Skeletal muscle tissue (tissue), 4 donors: Measurements from ENCODE around the gene VAV2. TPM values are rescaled to one million over a fixed set of nuclear protein-coding genes. Genes with fewer than 3 reads are reported as not detected.

Source experiments
- H3K27ac ChIP-seq: one replicate; pipeline ENCODE4 v1.7.0; 2013; ENCODE audit warnings: mild to moderate bottlenecking, low read depth, low read length, inconsistent platforms
- H3K27me3 ChIP-seq, 3 donors: one replicate each; pipeline ENCODE4 v1.7.0; 2013; ENCODE audit warnings: low read length in 3 of 3; ENCODE audit not compliant: control insufficient read depth in 3 of 3, insufficient read depth in 3 of 3
- H3K36me3 ChIP-seq, 3 donors: one replicate each; pipeline ENCODE4 v1.7.0; 2013; ENCODE audit warnings: low read length in 3 of 3; ENCODE audit not compliant: control insufficient read depth in 3 of 3, insufficient read depth in 3 of 3
- H3K4me1 ChIP-seq, 3 donors: one replicate each; pipeline ENCODE4 v1.7.0; 2013; ENCODE audit warnings: low read length in 3 of 3, mild to moderate bottlenecking in 3 of 3; ENCODE audit not compliant: control insufficient read depth in 3 of 3, insufficient read depth in 3 of 3
- H3K4me3 ChIP-seq, 3 donors: one replicate each; pipeline ENCODE4 v1.7.0; 2013; ENCODE audit warnings: low read length in 3 of 3
- H3K9ac ChIP-seq, 3 donors: one replicate each; pipeline ENCODE4 v1.7.0; 2013; ENCODE audit warnings: low read length in 3 of 3, mild to moderate bottlenecking in 3 of 3, moderate library complexity in 2 of 3, low read depth in 1 of 3
- H3K9me3 ChIP-seq, 3 donors: one replicate each; pipeline ENCODE4 v1.7.0; 2013; ENCODE audit warnings: low read length in 3 of 3; ENCODE audit not compliant: control insufficient read depth in 3 of 3
- total RNA-seq: library from RNA; depleted of rRNA; stranded (reverse); fragments of >200 nt; gene quantifications from one replicate; pipeline ENCODE4 v1.2.3, GENCODE V29; 2014
- donor health status: Osteomylitis.

The VAV2 gene
- total RNA-seq, 1 donor from 2014 or later = 9.9 TPM

- Histone ChIP-seq H3K4me3 (no peak overlapping the region), H3K9me3 (no peaks in the 10 kb centered on the region), H3K27me3 (peaks cover 0 to 4% (median 2%) of the 10 kb centered on the region in 3 donors), H3K36me3 (peaks cover 0 to 3% (median 2%) of the 10 kb centered on the region in 3 donors), H3K27ac (no peak overlapping the region), H3K4me1 (no peaks in the 10 kb centered on the region), H3K9ac (no peak overlapping the region)
These were observed 186.1 kb downstream of the VAV2 start for GRCh38 chr9:133805876-133806622.

DNA sequence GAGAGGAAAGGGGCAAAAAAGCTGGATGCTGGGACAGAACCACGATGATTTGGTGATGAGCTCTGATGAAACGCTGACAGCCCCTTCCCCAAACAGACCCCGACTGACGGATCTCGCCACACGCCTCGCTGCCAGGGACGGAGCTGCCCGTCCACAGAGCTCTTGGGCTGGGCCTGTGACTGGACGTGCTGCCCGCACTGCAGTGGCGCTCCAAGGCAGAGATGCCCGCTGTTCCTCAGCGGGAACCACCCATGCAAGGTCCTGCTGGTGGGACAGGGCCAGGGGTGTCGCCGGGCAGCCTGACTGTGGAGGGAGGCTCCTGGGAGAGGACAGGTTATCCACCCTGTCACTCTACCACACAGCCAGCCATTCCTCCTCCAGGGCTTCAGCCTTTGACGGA lies 187.9 kb downstream of the VAV2 start:
- Histone ChIP-seq H3K4me3 (no peak overlapping the region), H3K9ac (no peak overlapping the region), H3K4me1 (no peaks in the 10 kb centered on the region), H3K36me3 (peaks cover 0 to 3% (median 2%) of the 10 kb centered on the region in 3 donors), H3K9me3 (no peaks in the 10 kb centered on the region), H3K27ac (no peak overlapping the region), H3K27me3 (peaks cover 0 to 4% (median 0%) of the 10 kb centered on the region in 3 donors)

- Histone ChIP-seq H3K27ac (no peak overlapping the region), H3K27me3 (peaks cover 0 to 4% (median 0%) of the 10 kb centered on the region in 3 donors), H3K4me3 (no peak overlapping the region), H3K4me1 (no peaks in the 10 kb centered on the region), H3K9ac (no peak overlapping the region), H3K9me3 (no peaks in the 10 kb centered on the region), H3K36me3 (peaks cover 0 to 3% (median 2%) of the 10 kb centered on the region in 3 donors)
These were observed 188.4 kb downstream of the VAV2 start for GRCh38 chr9:133803745-133804144.

GRCh38 chr9:133803028-133803585 lies 189.0 kb downstream of the VAV2 start:
- H3K27ac ChIP-seq = no peak overlapping the region
- H3K9ac ChIP-seq = no peak overlapping the region
- H3K4me3 ChIP-seq = no peak overlapping the region
- H3K36me3 ChIP-seq = peaks cover 0 to 3% (median 2%) of the 10 kb centered on the region in 3 donors
- H3K4me1 ChIP-seq = no peaks in the 10 kb centered on the region
- no peaks in the 10 kb centered on the region for H3K9me3 ChIP-seq
- peaks cover 0 to 4% (median 0%) of the 10 kb centered on the region in 3 donors for H3K27me3 ChIP-seq

DNA sequence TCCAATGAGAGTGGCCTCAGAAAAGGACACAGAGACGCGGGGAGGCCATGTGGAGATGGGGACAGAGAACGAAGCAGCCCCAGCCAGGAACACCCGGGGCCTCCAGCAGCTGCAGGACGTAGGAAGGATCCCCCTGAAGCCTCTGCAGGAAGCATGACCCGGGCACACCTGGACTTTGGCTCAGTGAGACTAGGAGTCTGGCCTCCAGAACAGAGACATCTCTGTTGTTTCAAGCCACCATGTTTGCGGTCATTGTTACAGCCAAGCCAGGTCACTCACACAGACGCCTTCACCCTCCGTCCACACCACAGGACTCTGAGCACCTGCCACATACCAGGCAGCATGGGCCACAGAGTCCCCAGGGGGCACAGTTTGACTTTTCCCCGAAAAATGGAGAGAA lies 190.4 kb downstream of the VAV2 start:
- Histone ChIP-seq H3K36me3 (no peaks in the 10 kb centered on the region), H3K27me3 (no peaks in the 10 kb centered on the region), H3K4me1 (no peaks in the 10 kb centered on the region), H3K27ac (no peak overlapping the region), H3K4me3 (no peak overlapping the region), H3K9me3 (no peaks in the 10 kb centered on the region), H3K9ac (no peak overlapping the region)

- H3K9me3 ChIP-seq = no peaks in the 10 kb centered on the region
- no peaks in the 10 kb centered on the region for H3K36me3 ChIP-seq
- no peak overlapping the region for H3K4me3 ChIP-seq
These were observed 191.9 kb downstream of the VAV2 start for GRCh38 chr9:133800266-133800665.

DNA sequence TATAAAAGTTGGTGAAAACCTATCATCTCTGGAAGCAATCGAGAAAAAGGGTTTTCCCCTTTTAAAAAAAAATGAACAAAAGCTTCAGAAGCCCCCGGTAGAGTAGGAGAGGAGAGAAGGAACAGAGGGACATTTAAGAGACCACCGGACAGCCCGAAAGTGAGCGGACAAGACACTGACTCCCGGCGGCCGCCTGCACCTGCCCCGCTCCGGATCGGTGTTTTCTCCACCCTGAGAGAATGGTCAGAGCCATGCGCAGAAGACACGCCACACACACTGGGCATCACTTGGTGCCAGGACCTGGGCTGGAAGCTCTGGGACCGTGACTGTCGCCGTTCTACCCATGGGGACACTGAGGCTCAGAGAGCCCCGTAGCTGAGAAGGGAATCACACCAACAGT lies 192.4 kb downstream of the VAV2 start:
- Histone ChIP-seq H3K4me3 (no peak overlapping the region), H3K27me3 (peaks cover 2 to 8% (median 3%) of the 10 kb centered on the region in 3 donors), H3K9ac (no peak overlapping the region), H3K9me3 (no peaks in the 10 kb centered on the region), H3K4me1 (no peaks in the 10 kb centered on the region), H3K27ac (no peak overlapping the region), H3K36me3 (no peaks in the 10 kb centered on the region)

More at GRCh38 chr9:133800266-133800665, 191.9 kb downstream of the VAV2 start:
- no peak overlapping the region for H3K27ac ChIP-seq
- H3K4me1 ChIP-seq = no peaks in the 10 kb centered on the region
- no peak overlapping the region for H3K9ac ChIP-seq
- H3K27me3 ChIP-seq = peaks cover 0 to 2% (median 1%) of the 10 kb centered on the region in 3 donors

GRCh38 chr9:133799106-133799505 lies 193.0 kb downstream of the VAV2 start:
- H3K36me3 ChIP-seq = no peaks in the 10 kb centered on the region
- H3K9ac ChIP-seq = no peak overlapping the region
- H3K27me3 ChIP-seq = peaks cover 3 to 12% (median 5%) of the 10 kb centered on the region in 3 donors
- no peak overlapping the region for H3K4me3 ChIP-seq
- no peaks in the 10 kb centered on the region for H3K9me3 ChIP-seq
- no peak overlapping the region for H3K27ac ChIP-seq
- no peaks in the 10 kb centered on the region for H3K4me1 ChIP-seq

DNA sequence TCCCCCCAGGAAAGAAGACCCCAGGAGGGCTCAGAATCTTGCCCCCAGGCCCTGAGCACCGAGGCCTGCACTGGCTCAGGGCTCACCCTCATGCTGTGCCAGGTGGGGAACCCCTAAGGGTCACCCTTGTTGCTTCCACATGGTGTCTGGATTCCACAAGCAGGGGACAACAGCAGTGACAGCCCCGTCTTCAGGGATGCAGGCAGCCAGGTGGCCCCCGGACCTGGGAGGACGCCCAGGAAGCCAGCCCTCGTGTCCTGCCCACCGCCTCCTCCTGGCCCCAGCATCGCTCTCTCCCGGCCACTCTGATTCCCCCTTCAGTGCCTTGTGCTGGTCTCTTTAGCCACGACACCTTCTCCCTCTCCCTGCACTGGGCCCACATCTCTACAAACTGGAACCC lies 194.0 kb downstream of the VAV2 start:
- Histone ChIP-seq H3K9ac (no peak overlapping the region), H3K4me3 (no peak overlapping the region), H3K4me1 (peaks cover 4 to 5% (median 4%) of the 10 kb centered on the region in 3 donors), H3K27me3 (peaks cover 3 to 19% (median 5%) of the 10 kb centered on the region in 3 donors), H3K36me3 (no peaks in the 10 kb centered on the region), H3K27ac (no peak overlapping the region), H3K9me3 (no peaks in the 10 kb centered on the region)

GRCh38 chr9:133797406-133798105 lies 194.6 kb downstream of the VAV2 start:
- Histone ChIP-seq H3K9ac (no peak overlapping the region), H3K36me3 (no peaks in the 10 kb centered on the region), H3K27me3 (peaks cover 3 to 20% (median 5%) of the 10 kb centered on the region in 3 donors), H3K4me1 (peaks cover 6 to 10% (median 8%) of the 10 kb centered on the region in 3 donors), H3K9me3 (no peaks in the 10 kb centered on the region), H3K4me3 (no peak overlapping the region), H3K27ac (no peak overlapping the region)
